Upper lobe of left lung (tissue), 4 donors: ENCODE measurements around the gene OR10AD1.

Experiments used
- EP300 ChIP-seq, 4 donors: sonication (generic); formaldehyde crosslinking; IDR thresholded peaks; one replicate each; pipeline ENCODE4 v1.5.1; 2017; ENCODE audit warnings: antibody characterized with exemption in 4 of 4, control low read depth in 2 of 4
- POLR2A ChIP-seq, 4 donors: fragments of 450-650 bp; IDR thresholded peaks; one replicate each; pipeline ENCODE4 v1.5.1; 2016 to 2017; ENCODE audit warnings: antibody characterized with exemption in 4 of 4, mild to moderate bottlenecking in 2 of 4
- POLR2AphosphoS5 ChIP-seq, 2 donors: sonication (generic); formaldehyde crosslinking; IDR thresholded peaks; one replicate each; pipeline ENCODE4 v1.5.1; 2017; ENCODE audit warnings: antibody characterized with exemption in 2 of 2
- TF ChIP-seq, protein P1 (sequence below), 6 experiments: fragments of 450-650 bp in 4 of 6; fragments of 200-600 bp in 2 of 6; sonication (generic) in 2 of 6; IDR thresholded peaks; one replicate each; pipeline ENCODE4 v1.5.1; 2016 to 2019; ENCODE audit warnings: antibody characterized with exemption in 6 of 6

DNA sequence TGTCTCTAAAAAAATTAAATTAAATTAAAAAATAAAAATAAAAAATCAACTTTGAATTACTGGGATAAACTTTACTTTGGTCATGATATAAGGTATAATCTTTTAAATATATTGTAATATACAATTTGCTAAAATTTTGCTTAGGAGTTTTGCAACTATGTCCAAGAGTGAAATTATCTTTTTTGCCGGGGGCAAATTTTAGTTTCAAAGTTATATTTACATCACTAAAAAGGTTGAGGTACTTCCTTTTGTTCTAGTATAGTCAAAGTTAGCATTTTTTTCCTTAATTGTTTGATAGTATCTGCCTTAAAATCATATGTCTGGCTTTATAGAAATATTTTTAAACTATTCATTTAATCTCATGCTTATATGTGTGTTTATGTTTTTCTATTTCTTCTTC, 17.6 kb upstream of the OR10AD1 start:
- TF ChIP-seq, protein P1, sequence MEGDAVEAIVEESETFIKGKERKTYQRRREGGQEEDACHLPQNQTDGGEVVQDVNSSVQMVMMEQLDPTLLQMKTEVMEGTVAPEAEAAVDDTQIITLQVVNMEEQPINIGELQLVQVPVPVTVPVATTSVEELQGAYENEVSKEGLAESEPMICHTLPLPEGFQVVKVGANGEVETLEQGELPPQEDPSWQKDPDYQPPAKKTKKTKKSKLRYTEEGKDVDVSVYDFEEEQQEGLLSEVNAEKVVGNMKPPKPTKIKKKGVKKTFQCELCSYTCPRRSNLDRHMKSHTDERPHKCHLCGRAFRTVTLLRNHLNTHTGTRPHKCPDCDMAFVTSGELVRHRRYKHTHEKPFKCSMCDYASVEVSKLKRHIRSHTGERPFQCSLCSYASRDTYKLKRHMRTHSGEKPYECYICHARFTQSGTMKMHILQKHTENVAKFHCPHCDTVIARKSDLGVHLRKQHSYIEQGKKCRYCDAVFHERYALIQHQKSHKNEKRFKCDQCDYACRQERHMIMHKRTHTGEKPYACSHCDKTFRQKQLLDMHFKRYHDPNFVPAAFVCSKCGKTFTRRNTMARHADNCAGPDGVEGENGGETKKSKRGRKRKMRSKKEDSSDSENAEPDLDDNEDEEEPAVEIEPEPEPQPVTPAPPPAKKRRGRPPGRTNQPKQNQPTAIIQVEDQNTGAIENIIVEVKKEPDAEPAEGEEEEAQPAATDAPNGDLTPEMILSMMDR (IDR thresholded peaks at IDR 0.05), result no peak
- TF ChIP-seq EP300 (IDR thresholded peaks at IDR 0.05) (no peak), POLR2A (IDR thresholded peaks at IDR 0.05) (no peak), POLR2AphosphoS5 (IDR thresholded peaks at IDR 0.05) (no peak)
